Epithelial cell of esophagus (primary cell): ENCODE results near the gene C6orf89.

Source experiments
- DNase-seq: peaks from one replicate; pipeline ENCODE4 v3.0.0; 2010; ENCODE audit warnings: low read depth
- H3K4me3 ChIP-seq: 2 replicates; pipeline ENCODE4 v1.5.1; 2011; ENCODE audit warnings: mild to moderate bottlenecking, low read length, control low read depth
- TF ChIP-seq, protein P1 (sequence below): IDR thresholded peaks from 2 replicates; pipeline ENCODE4 v1.5.1; 2011; ENCODE audit warnings: low read depth, mild to moderate bottlenecking, low read length, control low read depth, inconsistent platforms; ENCODE audit not compliant: insufficient read depth; ENCODE audit errors: missing control alignments

C6orf89 gene

DNA sequence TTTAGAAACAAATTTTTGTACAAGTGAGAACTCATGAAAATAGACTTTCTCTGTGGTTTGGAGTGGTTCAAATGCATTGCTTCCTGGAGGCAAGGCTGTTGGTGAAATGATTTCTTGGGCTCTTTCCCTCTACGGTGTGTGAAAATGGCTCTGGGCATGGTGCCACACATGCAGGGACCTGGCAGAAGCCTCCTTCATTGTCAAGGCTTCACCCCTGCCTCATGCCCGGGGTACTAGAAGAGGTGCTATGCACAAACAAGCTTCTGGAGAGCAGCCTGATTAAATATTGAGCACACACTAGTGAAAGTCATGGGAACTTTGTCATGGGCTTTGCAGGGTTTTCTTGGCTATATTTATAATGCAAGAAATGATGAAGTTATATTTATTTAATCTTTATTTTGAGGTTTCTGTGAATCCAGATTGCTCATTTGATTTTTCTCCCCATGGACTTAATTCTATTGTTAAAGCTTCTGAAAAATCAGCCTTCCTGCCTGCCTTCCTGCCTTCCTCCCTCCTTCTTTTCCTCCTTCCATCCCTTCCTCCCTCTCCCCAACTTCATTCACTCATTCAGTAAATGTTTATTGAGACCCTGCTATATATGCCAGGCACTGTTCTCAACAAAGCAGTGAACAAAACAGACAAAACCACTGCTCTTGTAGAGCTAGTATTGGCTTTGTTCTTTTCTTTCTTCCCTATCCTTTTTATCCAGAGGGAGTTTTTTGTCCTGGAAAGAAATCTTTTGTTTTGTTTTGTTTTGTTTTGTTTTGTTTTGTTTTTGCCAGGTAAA lies 21.0 kb downstream of the C6orf89 start:
- H3K4me3 ChIP-seq: no peak overlapping the region
- TF ChIP-seq, protein P1, sequence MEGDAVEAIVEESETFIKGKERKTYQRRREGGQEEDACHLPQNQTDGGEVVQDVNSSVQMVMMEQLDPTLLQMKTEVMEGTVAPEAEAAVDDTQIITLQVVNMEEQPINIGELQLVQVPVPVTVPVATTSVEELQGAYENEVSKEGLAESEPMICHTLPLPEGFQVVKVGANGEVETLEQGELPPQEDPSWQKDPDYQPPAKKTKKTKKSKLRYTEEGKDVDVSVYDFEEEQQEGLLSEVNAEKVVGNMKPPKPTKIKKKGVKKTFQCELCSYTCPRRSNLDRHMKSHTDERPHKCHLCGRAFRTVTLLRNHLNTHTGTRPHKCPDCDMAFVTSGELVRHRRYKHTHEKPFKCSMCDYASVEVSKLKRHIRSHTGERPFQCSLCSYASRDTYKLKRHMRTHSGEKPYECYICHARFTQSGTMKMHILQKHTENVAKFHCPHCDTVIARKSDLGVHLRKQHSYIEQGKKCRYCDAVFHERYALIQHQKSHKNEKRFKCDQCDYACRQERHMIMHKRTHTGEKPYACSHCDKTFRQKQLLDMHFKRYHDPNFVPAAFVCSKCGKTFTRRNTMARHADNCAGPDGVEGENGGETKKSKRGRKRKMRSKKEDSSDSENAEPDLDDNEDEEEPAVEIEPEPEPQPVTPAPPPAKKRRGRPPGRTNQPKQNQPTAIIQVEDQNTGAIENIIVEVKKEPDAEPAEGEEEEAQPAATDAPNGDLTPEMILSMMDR: no peak
- no peak for DNase-seq

DNA sequence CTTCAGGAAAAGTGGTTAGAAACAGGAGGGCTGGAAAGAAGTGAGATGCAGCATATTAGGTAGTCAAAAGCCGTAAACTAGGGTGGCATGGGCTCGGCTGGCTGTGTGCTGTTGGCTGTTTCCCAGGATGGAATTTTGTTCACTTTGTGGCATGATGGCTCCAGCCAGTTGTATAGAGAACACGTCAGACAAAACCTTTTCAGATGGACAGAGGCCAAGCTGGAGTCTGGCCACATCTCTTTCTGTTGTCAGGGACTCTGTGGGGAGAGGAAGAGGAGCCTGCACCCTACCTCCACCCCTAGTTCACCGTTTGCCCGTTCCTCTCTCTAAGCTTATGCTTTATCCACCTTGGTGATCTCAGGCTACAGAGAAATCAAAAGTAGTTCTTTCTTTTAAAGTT lies 22.0 kb downstream of the C6orf89 start:
- TF ChIP-seq, protein P1: no peak
- peak; percentile 16 for DNase-seq
- H3K4me3 ChIP-seq: no peak overlapping the region

DNA sequence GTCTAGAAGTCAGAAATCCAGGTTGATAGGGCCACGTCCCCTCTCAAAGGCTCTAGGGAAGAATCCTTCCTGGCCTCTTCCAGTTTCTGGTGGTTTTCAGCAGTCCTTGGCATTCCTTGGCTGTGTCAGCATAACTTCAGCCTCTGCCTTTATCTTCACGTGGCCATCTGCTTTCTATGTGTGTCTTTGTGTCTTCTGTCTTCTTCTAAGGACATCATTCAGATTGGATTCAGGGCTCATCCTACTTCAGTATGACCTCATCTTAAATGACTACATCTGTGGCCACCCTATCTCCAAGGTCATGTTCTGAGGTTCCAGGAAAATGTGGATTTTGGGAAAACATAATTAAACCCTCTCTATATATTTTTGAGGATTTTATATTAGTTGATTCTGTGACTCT lies 23.0 kb downstream of the C6orf89 start:
- DNase-seq: no peak
- H3K4me3 ChIP-seq: no peak overlapping the region
- TF ChIP-seq, protein P1: no peak

DNA sequence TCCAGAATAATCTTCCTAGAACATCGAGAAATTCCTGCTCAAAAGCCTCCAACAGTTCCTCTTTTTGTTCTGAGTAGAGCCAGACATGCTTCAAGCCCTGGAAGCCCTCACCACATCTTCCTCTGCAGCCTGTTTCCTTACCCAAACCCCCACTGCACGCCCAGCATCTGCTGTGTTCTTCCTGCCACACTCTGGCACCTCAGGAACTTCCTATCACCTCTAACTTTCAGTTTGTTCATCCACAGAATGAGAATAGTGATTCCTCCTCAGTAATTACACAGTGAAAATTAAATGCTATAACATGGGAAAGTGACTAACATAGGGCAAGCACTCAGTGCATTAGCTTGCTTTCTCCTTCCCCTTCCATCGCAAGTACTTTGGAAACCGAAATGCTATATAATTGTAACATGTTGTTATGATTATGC lies 26.3 kb downstream of the C6orf89 start:
- TF ChIP-seq, protein P1: no peak
- DNase-seq: no peak

DNA sequence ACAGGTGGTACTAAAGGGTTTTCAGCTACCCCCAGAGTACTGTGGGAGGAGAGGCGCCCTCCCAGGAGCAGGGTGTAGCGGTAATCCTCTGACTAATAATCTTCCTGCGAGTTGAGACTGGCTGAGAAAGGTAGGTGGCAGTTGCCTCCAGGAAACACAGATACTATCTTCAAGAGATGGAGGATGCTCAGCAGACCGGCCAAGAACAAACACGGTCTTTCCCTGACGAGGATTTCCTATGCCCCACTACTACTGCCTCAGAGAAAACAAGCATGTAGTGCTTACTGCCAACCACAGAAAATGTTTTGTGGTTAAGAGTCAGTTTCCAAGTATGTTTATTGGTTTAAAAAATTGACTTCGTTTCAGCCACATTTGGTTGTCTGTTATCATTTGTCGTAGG lies 26.8 kb downstream of the C6orf89 start:
- peak; percentile 93 for DNase-seq

More for the DNA sequence above, 26.3 kb downstream of the C6orf89 start:
- H3K4me3 ChIP-seq: no peak overlapping the region

DNA sequence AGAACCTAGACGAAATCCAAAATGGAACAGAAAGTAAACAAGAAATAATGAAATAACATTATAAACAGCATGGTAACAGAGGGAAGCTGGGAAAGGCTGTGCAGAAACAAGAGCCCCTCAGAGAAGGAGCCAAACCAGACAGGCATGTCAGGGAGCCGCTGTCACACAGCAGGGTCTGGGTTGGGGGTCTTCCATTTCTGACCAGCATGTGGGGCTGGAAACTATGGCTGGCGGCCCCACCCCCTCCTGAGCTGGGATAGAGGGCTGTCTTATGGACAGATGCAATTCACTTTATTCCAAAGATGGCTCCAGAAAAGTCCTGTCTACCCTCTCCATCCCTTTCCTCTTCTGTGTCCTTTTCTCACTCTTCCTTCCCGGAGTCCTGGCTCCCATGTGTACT lies 27.3 kb downstream of the C6orf89 start:
- TF ChIP-seq, protein P1: no peak

More for the DNA sequence above, 26.8 kb downstream of the C6orf89 start:
- no peak overlapping the region for H3K4me3 ChIP-seq
- TF ChIP-seq, protein P1: peak; percentile 22

DNA sequence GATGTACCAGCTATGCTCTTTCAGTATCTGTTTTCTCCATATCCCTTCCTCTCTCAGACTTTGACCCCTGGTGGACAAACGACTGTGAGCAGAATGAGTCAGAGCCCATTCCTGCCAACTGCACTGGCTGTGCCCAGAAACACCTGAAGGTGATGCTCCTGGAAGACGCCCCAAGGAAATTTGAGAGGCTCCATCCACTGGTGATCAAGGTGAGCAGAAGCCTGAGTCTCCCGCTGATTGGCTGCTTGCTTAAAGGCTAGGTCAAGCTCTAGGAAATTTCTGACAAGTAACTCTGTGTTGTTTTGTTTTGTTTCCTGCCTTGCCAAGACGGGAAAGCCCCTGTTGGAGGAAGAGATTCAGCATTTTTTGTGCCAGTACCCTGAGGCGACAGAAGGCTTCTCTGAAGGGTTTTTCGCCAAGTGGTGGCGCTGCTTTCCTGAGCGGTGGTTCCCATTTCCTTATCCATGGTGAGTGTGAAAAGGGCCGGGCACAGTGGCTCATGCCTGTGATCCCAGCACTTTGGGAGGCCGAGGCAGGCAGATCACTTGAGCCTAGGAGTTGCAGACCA lies 28.6 kb downstream of the C6orf89 start:
- TF ChIP-seq, protein P1: peak; percentile 42
- DNase-seq: peak; percentile 96
- H3K4me3 ChIP-seq: no peak overlapping the region

More for the DNA sequence above, 27.3 kb downstream of the C6orf89 start:
- no peak for DNase-seq
- H3K4me3 ChIP-seq: no peak overlapping the region
